HepG2 (cell line): ENCODE data around the gene TRAPPC1. TPM values are rescaled to one million over a fixed set of nuclear protein-coding genes. Genes with fewer than 3 reads are reported as not detected.

Experiments
- BCL6 ChIP-seq: IDR thresholded peaks from 2 replicates; pipeline ENCODE4 v1.6.1; 2016; ENCODE audit warnings: missing genetic modification reagents, missing compliant biosample characterization
- ELF3 ChIP-seq: IDR thresholded peaks from 2 replicates; pipeline ENCODE4 v1.6.1; 2016; ENCODE audit warnings: missing genetic modification reagents, missing compliant biosample characterization
- GATAD2A ChIP-seq: IDR thresholded peaks from 2 replicates; pipeline ENCODE4 v1.6.1; 2016
- HES4 ChIP-seq: sonication (generic); formaldehyde crosslinking; IDR thresholded peaks from 2 replicates; pipeline ENCODE4 v1.9.0; 2021; ENCODE audit warnings: mild to moderate bottlenecking, missing genetic modification reagents, borderline replicate concordance
- HNF4A ChIP-seq: sonication (generic); formaldehyde crosslinking; IDR thresholded peaks from 2 replicates; pipeline ENCODE4 v1.4.0; 2020; ENCODE audit warnings: missing genetic modification reagents
- HOXA3 ChIP-seq: sonication (generic); formaldehyde crosslinking; IDR thresholded peaks from 2 replicates; pipeline ENCODE4 v1.5.0; 2020; ENCODE audit warnings: missing genetic modification reagents
- IKZF5 ChIP-seq: IDR thresholded peaks from 2 replicates; pipeline ENCODE4 v1.6.1; 2018; ENCODE audit warnings: missing genetic modification reagents, mild to moderate bottlenecking, missing compliant biosample characterization
- NR2F1 ChIP-seq, 2 experiments: fragments of 450-650 bp in 1 of 2; formaldehyde crosslinking in 1 of 2; IDR thresholded peaks; 2 replicates each; pipeline versions ENCODE4 v1.5.0 to v1.6.1; 2016 to 2020; ENCODE audit warnings: mild to moderate bottlenecking in 1 of 2, missing compliant biosample characterization in 1 of 2, missing genetic modification reagents in 1 of 2, moderate library complexity in 1 of 2
- PBX3 ChIP-seq: sonication (generic); formaldehyde crosslinking; IDR thresholded peaks from 2 replicates; pipeline ENCODE4 v1.8.1; 2023; ENCODE audit warnings: missing genetic modification reagents, inconsistent platforms, borderline replicate concordance
- SCMH1 ChIP-seq: sonication (generic); formaldehyde crosslinking; IDR thresholded peaks from 2 replicates; pipeline ENCODE4 v1.9.0; 2021; ENCODE audit warnings: missing genetic modification reagents, mild to moderate bottlenecking, borderline replicate concordance
- SKI ChIP-seq: fragments of 450-650 bp; IDR thresholded peaks from one replicate; pipeline ENCODE4 v1.6.1; 2018; ENCODE audit warnings: mild to moderate bottlenecking; ENCODE audit not compliant: partially characterized antibody
- YEATS4 ChIP-seq: sonication (generic); formaldehyde crosslinking; IDR thresholded peaks from 2 replicates; pipeline ENCODE4 v1.4.0; 2020; ENCODE audit warnings: missing genetic modification reagents, borderline replicate concordance
- ZBTB7B ChIP-seq: sonication (generic); formaldehyde crosslinking; IDR thresholded peaks from 2 replicates; pipeline ENCODE4 v1.4.0; 2020; ENCODE audit warnings: missing genetic modification reagents
- ZFP62 ChIP-seq: sonication (generic); formaldehyde crosslinking; IDR thresholded peaks from 2 replicates; pipeline ENCODE4 v1.4.0; 2020; ENCODE audit warnings: missing genetic modification reagents
- ZNF280B ChIP-seq: sonication (generic); formaldehyde crosslinking; IDR thresholded peaks from 2 replicates; pipeline ENCODE4 v1.5.0; 2020; ENCODE audit warnings: missing genetic modification reagents, mild to moderate bottlenecking, borderline replicate concordance
- ZNF3 ChIP-seq: IDR thresholded peaks from 2 replicates; pipeline ENCODE4 v1.7.0; 2017; ENCODE audit warnings: inconsistent platforms
- ZNF609 ChIP-seq: sonication (generic); formaldehyde crosslinking; IDR thresholded peaks from 2 replicates; pipeline ENCODE4 v1.4.0; 2020; ENCODE audit warnings: mild to moderate bottlenecking, missing genetic modification reagents, borderline replicate concordance
- ZNF768 ChIP-seq: sonication (generic); formaldehyde crosslinking; IDR thresholded peaks from 2 replicates; pipeline ENCODE4 v1.4.0; 2020; ENCODE audit warnings: missing genetic modification reagents
- polyA plus RNA-seq, 8 experiments: library from polyadenylated mRNA; depleted of rRNA in 3 of 8; stranded (reverse) in 7 of 8; unstranded in 1 of 8; fragments of >200 nt; fragmentation: Illumina TruSeq in 4 of 8; extraction: Trizol in 4 of 8; gene quantifications; 2 replicates each; pipeline versions ENCODE4 v1.2.1 to v1.2.3, GENCODE V29; 2011 to 2016; ENCODE audit warnings: low read depth in 4 of 8, missing spikeins in 1 of 8, mixed read lengths in 1 of 8; ENCODE audit not compliant: insufficient read depth in 1 of 8
- total RNA-seq, 5 experiments: library from RNA; depleted of rRNA; stranded (reverse); fragments of >200 nt; fragmentation: Illumina TruSeq; extraction: Trizol; gene quantifications; 2 replicates each; pipeline ENCODE4 v1.2.3, GENCODE V29; 2016; ENCODE audit warnings: low read depth in 1 of 5
- TF ChIP-seq, protein P1 (sequence below): sonication (generic); formaldehyde crosslinking; IDR thresholded peaks from 2 replicates; pipeline ENCODE4 v1.5.0; 2020; ENCODE audit warnings: missing genetic modification reagents, mild to moderate bottlenecking, borderline replicate concordance

The TRAPPC1 gene
- total and polyA plus RNA-seq, 2 of the 13 experiments (the other 11 are each of a cell fraction or from before 2014, with no cell fraction given): 28.1 to 44.9 TPM

DNA sequence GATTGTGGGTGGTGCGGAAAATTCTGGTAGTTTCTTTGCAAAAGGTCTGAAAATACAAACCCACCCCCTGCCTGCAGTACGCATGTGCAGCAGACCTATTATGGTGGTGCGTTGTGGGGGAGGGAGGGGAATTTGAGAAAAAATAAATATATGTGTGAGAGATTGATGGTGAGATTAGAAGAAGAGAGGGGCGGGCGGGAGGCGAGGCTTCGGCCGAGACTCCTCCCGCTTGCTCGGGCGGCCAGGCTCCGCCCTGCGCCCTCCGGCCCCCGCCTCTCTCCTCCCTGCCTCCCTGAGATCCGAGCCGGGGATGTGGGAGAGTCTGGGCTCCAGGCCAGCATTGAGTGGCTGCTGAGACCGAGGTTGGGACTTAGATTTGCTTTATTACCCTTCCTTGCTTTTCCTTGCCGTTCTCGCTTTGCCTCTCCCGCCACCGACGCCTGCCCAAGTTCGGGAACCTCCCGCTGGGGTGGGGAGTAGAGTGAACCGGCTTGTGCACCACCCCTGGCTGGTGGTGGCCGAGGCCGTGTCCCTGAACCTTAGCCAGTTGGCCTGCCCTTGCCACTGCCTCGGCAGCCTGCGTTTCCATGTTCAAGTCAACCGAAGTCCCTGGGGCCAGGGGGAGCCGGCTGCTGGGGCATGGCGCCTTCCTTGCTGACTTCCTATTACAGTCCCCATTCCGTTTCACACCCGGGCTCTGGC lies 44.1 kb downstream of the TRAPPC1 start (continued):
- TF ChIP-seq ZNF609 (CRISPR knock-in tag) (peak; percentile 68; the same call in 1 of the 2 replicates), PBX3 (CRISPR knock-in tag) (no peak), ZNF768 (CRISPR knock-in tag) (peak; percentile 29; the same call in 1 of the 2 replicates), ZNF3 (CRISPR knock-in tag) (no peak), SCMH1 (CRISPR knock-in tag) (no peak), NR2F1 (CRISPR knock-in tag; IDR thresholded peaks at IDR 0.05) (no peak), ZFP62 (no peak), SKI (peak; percentile 84), HES4 (0 out of 2 replicates have a peak, but pooled peaks have one; percentile 63), HOXA3 (peak; percentile 40; the same call in 1 of the 2 replicates), YEATS4 (CRISPR knock-in tag) (no peak), IKZF5 (CRISPR knock-in tag) (peak; percentile 54; the same call in 1 of the 2 replicates), ZBTB7B (CRISPR knock-in tag) (peak; percentile 49; the same call in 1 of the 2 replicates), ZNF280B (CRISPR knock-in tag) (peak; percentile 85; the same call in 1 of the 2 replicates), BCL6 (CRISPR knock-in tag) (peak; percentile 70), ELF3 (CRISPR knock-in tag) (peak; percentile 62), GATAD2A (CRISPR knock-in tag) (0 out of 2 replicates have a peak, but pooled peaks have one; percentile 36), HNF4A (CRISPR knock-in tag) (peak; percentile 43; the same call in 1 of the 2 replicates)
- TF ChIP-seq, protein P1, sequence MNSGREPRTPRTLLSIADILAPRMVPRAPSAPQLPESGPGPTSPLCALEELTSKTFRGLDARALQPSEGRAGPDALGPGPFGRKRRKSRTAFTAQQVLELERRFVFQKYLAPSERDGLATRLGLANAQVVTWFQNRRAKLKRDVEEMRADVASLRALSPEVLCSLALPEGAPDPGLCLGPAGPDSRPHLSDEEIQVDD (CRISPR knock-in tag): peak; percentile 21; the same call in 1 of the 2 replicates
